Astrocyte of the cerebellum (primary cell): ENCODE data around the gene TARBP1.

Experiments
- DNase-seq: peaks from one replicate; pipeline ENCODE4 v3.0.0-alpha.2; 2011; ENCODE audit warnings: low read depth
- H3K4me3 ChIP-seq: 2 replicates; pipeline ENCODE4 v1.5.1; 2011; ENCODE audit warnings: mild to moderate bottlenecking, low read depth, low read length, moderate library complexity
- in situ Hi-C: cut with HindIII; loops from 2 replicates; pipeline ENCODE4 v1.10.0; 2017; ENCODE audit warnings: low sequenced_read_pairs
- TF ChIP-seq, protein P1 (sequence below): IDR thresholded peaks from 2 replicates; pipeline ENCODE4 v1.5.1; 2012; ENCODE audit warnings: low read length, low read depth, moderate library complexity, mild to moderate bottlenecking; ENCODE audit errors: missing control alignments

The TARBP1 gene

DNA sequence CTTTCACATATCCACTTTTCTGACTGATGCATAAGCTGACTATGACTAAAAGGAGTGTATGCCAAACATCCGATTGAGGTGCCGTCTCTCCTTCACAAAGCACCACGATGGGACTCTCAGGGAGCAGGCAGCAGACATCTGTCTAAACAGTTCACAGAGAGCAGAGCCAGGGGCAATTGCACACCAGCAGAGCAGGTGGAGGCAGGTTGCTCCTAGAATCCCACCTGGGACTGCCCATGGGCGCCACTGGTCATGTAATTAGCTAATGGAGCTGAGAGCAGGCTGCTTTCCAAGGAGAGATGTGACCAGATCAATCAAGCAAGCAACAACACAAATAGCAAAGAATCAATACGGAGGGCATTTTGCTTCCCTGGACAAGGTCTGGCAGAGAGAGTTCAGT, 136.2 kb downstream of the TARBP1 start:
- in situ Hi-C loops = no loop called here
- no peak for DNase-seq
- H3K4me3 ChIP-seq = no peak overlapping the region
- TF ChIP-seq, protein P1, sequence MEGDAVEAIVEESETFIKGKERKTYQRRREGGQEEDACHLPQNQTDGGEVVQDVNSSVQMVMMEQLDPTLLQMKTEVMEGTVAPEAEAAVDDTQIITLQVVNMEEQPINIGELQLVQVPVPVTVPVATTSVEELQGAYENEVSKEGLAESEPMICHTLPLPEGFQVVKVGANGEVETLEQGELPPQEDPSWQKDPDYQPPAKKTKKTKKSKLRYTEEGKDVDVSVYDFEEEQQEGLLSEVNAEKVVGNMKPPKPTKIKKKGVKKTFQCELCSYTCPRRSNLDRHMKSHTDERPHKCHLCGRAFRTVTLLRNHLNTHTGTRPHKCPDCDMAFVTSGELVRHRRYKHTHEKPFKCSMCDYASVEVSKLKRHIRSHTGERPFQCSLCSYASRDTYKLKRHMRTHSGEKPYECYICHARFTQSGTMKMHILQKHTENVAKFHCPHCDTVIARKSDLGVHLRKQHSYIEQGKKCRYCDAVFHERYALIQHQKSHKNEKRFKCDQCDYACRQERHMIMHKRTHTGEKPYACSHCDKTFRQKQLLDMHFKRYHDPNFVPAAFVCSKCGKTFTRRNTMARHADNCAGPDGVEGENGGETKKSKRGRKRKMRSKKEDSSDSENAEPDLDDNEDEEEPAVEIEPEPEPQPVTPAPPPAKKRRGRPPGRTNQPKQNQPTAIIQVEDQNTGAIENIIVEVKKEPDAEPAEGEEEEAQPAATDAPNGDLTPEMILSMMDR = no peak
